HG02870 (cell line): ENCODE data around the gene SIAH1.
"Not testable (repeated sequence)": the region's sequence is repeated elsewhere in the genome, so short reads cannot be mapped to it uniquely, and the experiment has no call there.

Experiments used
- ATAC-seq: cut with Tn5 transposase; IDR thresholded peaks from one replicate; pipeline ENCODE4 v1.9.1; 2021; ENCODE audit warnings: mild to moderate bottlenecking, moderate library complexity; ENCODE audit not compliant: unreplicated experiment

SIAH1 gene

GRCh38 chr16:48393485-48394354 is 8.5 kb upstream of the SIAH1 start:
- no peak for ATAC-seq

GRCh38 chr16:48392407-48392806 is 7.2 kb upstream of the SIAH1 start:
- no peak for ATAC-seq

- no peak for ATAC-seq
These were observed 1.5 kb upstream of the SIAH1 start for GRCh38 chr16:48386559-48387312.

DNA sequence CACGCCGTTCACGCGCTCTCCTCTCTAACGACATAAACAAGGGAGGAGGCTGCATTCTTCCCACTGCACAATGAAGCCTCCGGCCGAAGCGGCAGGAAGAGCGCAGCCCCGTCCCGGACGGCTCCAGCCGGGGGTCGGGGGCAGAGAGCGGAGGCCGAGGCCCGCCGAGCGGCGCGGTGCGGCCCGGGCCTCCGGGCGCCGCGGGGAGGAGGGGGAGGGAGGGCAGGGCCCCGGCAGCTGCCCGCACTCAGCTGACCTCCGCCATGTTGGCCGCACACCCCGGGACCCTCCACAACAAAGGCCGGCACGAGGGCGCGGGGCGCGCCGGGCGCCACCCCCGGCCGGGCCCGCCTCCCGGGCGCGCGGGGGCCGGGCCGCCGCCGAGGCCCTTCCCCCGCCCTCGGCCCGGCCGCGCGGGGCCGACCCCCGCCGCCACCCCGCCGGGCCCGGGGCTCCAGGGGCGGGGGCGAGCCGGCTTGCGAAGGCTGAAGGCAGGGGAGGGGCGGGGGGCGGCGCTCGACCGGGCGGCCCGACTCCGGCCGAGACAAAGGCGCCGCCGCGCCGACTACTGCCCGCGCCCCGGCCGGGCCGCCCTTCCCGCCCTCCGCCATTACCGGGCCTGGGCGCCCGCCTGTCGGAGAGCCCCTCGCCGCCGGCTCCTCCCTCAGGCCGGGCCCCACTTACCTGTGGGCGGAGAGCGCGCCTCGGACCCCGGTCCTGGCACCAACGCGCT is 527 bp downstream of the SIAH1 start:
- ATAC-seq = peak; percentile 47

DNA sequence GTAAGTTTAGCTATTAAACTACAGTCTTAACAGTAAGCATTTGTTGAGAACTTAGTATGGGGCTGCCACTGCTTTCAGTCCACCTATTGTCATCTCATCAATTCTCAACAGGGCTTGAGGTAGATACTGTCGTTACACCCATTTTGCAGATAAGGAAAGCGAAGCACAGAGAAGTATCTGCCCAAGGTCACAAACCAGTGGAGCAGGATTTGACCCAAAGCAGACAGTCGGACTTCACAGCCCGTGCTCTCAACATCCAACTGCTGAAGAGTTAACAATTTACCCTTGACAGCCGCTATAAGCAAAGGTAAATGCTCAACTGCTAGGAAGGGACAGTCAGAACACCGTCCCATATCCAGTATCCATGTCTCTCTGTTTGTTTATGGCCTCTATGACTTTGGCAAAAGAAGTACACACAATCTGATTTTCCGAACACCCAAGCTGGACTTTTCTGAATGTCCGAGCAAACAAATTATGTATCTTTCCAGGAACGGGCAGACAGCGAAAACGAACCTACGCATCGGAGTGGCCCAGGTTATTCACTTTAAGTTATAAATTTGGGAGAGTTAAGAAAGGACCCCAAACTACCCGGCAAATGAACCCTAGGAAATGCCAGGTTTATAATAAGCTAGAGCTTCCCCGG is 1.2 kb downstream of the SIAH1 start:
- ATAC-seq = no peak

DNA sequence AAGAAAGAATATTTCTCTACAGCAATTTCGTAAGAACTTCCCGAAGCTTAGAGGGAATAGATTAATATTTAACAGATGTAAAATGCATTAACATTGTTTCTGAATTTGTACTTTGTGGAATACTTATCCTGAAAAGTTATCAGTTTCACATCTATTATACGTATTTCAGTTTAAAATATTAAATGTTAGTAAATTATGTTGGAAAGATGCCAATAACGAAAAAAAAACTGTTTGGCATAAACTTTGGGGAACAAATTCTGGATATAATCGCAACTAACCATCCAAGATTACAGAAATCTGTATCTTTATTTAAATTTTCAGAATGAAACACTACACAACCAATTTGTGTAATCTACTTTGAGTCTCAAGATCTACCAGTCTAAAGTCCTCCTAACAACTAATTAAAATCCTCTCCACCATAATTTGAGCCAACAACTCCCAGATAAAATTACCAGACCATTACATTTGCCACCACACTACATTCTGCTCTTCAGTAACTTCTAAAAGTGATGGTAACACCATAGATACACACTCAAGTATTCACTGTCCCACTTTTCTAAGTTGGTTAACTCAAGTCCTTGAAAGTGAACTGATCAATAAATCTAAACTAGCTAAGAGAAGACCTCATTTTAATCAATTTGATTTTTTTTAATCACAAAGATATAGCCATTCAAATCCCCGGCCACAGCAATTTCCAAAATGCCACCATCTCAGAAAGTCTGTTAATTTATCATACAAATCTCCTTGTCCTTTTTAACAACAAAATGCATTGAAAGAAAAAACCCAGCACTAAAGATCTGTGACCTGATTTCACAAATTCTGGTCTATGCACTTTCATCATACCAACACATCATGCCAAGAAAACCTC is 2.0 kb downstream of the SIAH1 start:
- no peak for ATAC-seq

GRCh38 chr16:48382131-48382530 is 3.1 kb downstream of the SIAH1 start:
- ATAC-seq = no peak

- no peak for ATAC-seq
These were observed 4.0 kb downstream of the SIAH1 start for GRCh38 chr16:48381201-48381600.

DNA sequence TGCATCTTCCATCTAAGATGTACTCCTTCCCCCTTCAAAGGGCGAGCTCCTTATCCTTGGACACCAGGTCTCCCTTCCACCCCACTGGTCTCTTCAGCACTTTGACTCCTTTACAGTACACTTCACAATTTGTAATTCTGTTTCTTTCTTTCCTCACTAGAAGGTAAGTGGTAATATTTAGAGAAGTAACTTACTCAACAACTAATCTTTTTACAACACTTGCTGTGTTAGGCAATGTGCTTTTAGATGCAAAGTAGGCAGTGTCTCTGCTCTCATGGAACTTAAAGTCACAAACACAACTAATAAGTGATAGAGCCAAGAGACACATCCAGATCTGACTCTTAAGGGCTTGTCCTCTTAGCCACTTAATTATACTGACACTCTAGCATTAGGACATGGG is 6.4 kb downstream of the SIAH1 start:
- ATAC-seq = no peak

- no peak for ATAC-seq
These were observed 6.9 kb downstream of the SIAH1 start for GRCh38 chr16:48378276-48378675.

DNA sequence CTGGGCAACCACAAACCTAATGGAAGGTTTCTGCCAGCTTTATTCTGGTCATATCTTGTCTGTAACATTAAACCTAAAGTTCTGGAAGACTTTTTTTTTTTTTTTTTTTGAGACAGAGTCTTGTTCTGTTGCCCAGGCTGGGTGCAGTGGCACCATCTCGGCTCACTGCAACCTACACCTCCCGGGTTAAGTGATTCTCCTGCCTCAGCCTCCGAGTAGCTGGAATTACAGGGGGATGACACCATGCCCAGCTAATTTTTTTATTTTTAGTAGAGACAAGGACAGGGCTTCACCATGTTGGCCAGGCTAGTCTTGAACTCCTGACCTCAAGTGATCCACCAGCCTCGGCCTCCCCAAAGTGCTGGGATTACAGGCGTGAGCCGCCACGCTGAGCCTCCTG is 7.9 kb downstream of the SIAH1 start:
- ATAC-seq = not testable (repeated sequence)

- no peak for ATAC-seq
These were observed 11.0 kb downstream of the SIAH1 start for GRCh38 chr16:48374255-48374654.

- no peak for ATAC-seq
These were observed 11.8 kb downstream of the SIAH1 start for GRCh38 chr16:48373258-48374029.

GRCh38 chr16:48372744-48373143 is 12.5 kb downstream of the SIAH1 start:
- ATAC-seq = no peak

- no peak for ATAC-seq
These were observed 13.8 kb downstream of the SIAH1 start for GRCh38 chr16:48371393-48371780.

GRCh38 chr16:48370668-48371392 is 14.4 kb downstream of the SIAH1 start:
- ATAC-seq = not testable (repeated sequence)

DNA sequence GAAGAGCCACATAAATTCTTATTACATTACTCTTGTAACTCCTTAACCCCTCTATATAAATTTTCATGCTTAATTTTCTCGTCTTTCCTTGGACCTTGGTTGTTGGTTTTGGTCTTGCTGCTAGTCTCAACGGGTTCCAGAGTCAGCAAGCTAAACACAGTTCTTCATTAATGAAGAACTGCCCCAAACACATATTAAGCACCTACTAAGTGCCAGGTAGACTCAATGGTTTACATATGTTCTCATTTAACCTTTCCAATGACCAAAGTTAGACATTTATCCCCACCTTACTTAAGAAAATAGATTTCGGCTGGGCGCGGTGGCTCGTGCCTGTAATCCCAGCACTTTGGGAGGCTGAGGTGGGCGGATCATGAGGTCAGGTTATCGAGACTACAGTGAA is 15.0 kb downstream of the SIAH1 start:
- no peak for ATAC-seq

- no peak for ATAC-seq
These were observed 15.4 kb downstream of the SIAH1 start for GRCh38 chr16:48369765-48370164.
